ENCODE measurements around the gene CATSPERB.
"Not testable (repeated sequence)": the region's sequence is repeated elsewhere in the genome, so short reads cannot be mapped to it uniquely, and the experiment has no call there.

Gene CATSPERB

DNA sequence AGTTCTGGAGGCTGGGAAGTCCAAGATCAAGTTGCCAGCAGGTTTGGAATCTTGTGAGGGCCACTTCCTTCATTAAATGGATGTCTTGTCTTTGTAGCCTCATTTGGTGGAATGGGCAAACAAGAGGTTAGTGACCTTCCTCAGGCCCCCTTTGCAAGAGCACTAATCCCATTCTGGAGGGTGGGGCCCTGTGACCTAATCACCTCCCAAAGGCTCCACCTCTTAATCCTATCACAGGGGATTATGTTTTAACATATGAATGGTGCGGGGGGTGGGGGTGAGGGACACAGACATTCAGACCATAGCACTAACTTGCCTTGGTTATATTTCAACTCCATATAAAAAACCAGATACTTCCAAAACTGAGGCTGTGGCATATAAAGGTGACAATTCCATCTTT, 161.9 kb downstream of the CATSPERB start:
- H2BK12ac ChIP-seq (ENCODE audit: low read length) = no peak overlapping the region
- no peaks in the 10 kb centered on the region for H3K9me3 ChIP-seq (ENCODE audit: insufficient read depth, low read depth, low read length)
- no peak overlapping the region for H2AK5ac ChIP-seq (ENCODE audit: low read length)
- no peak overlapping the region for H4K8ac ChIP-seq (ENCODE audit: low read depth, low read length)
- H4K12ac ChIP-seq (ENCODE audit: low read depth, low read length) = no peak overlapping the region
- no peak overlapping the region for H3K14ac ChIP-seq (ENCODE audit: low read length)
- no peak overlapping the region for H2AFZ ChIP-seq (ENCODE audit: insufficient read depth, low read length, poor library complexity)
- H4K91ac ChIP-seq (ENCODE audit: low read depth, low read length) = no peak overlapping the region
- H3K4me2 ChIP-seq (ENCODE audit: low read length) = no peak overlapping the region
- H3K79me2 ChIP-seq (ENCODE audit: control insufficient read depth, insufficient read depth, low read length, poor library complexity) = no peaks in the 10 kb centered on the region
- no peaks in the 10 kb centered on the region for H3K36me3 ChIP-seq (ENCODE audit: control insufficient read depth in 1 of 2, insufficient read depth in 2 of 2, low read length in 2 of 2)
- H3K4me3 ChIP-seq (ENCODE audit: low read depth, low read length) = no peak overlapping the region
- no peak overlapping the region for H2BK5ac ChIP-seq (ENCODE audit: low read depth, low read length, poor library complexity)
- no peak overlapping the region for H2BK120ac ChIP-seq (ENCODE audit: insufficient read depth, low read length, poor library complexity)
- H3K79me1 ChIP-seq (ENCODE audit: low read length) = no peaks in the 10 kb centered on the region
- H3K27ac ChIP-seq (ENCODE audit: low read depth, low read length) = no peak overlapping the region
- peaks cover 15% of the 10 kb centered on the region for H3K27me3 ChIP-seq (ENCODE audit: insufficient read depth, low read length)
- no peak overlapping the region for H3K23ac ChIP-seq (ENCODE audit: low read length)
- WGBS (ENCODE audit: extremely low coverage, insufficient coverage, insufficient read length) = no CpG with 5 or more reads among the region's 1 CpG
- H3K9ac ChIP-seq (ENCODE audit: low read length) = no peak overlapping the region
- DNase-seq = no peak
- H3K4me1 ChIP-seq (ENCODE audit: control insufficient read depth in 1 of 2, insufficient read depth in 2 of 2, low read length in 2 of 2) = peaks cover 3 to 10% of the 10 kb centered on the region in 2 experiments
- H3K4ac ChIP-seq (ENCODE audit: low read depth, low read length) = no peak overlapping the region
- H3K18ac ChIP-seq (ENCODE audit: low read length) = no peak overlapping the region

- no peak overlapping the region for H2AFZ ChIP-seq (ENCODE audit: insufficient read depth, low read length, poor library complexity)
- no peak overlapping the region for H4K8ac ChIP-seq (ENCODE audit: low read depth, low read length)
- H3K9me3 ChIP-seq (ENCODE audit: insufficient read depth, low read depth, low read length) = no peaks in the 10 kb centered on the region
- H3K4ac ChIP-seq (ENCODE audit: low read depth, low read length) = no peak overlapping the region
- no peak overlapping the region for H2BK120ac ChIP-seq (ENCODE audit: insufficient read depth, low read length, poor library complexity)
- no peak overlapping the region for H3K4me3 ChIP-seq (ENCODE audit: low read depth, low read length)
- no peak overlapping the region for H3K9ac ChIP-seq (ENCODE audit: low read length)
- peaks cover 3 to 7% of the 10 kb centered on the region in 2 experiments for H3K4me1 ChIP-seq (ENCODE audit: control insufficient read depth in 1 of 2, insufficient read depth in 2 of 2, low read length in 2 of 2)
- no peak overlapping the region for H3K23ac ChIP-seq (ENCODE audit: low read length)
- no peak overlapping the region for H2BK12ac ChIP-seq (ENCODE audit: low read length)
- no peaks in the 10 kb centered on the region for H3K79me1 ChIP-seq (ENCODE audit: low read length)
- H4K12ac ChIP-seq (ENCODE audit: low read depth, low read length) = no peak overlapping the region
- peaks cover 11% of the 10 kb centered on the region for H3K27me3 ChIP-seq (ENCODE audit: insufficient read depth, low read length)
- H3K4me2 ChIP-seq (ENCODE audit: low read length) = no peak overlapping the region
- H3K79me2 ChIP-seq (ENCODE audit: control insufficient read depth, insufficient read depth, low read length, poor library complexity) = no peaks in the 10 kb centered on the region
- H3K36me3 ChIP-seq (ENCODE audit: control insufficient read depth in 1 of 2, insufficient read depth in 2 of 2, low read length in 2 of 2) = no peaks in the 10 kb centered on the region
- no peak overlapping the region for H3K18ac ChIP-seq (ENCODE audit: low read length)
- H4K91ac ChIP-seq (ENCODE audit: low read depth, low read length) = no peak overlapping the region
- H3K27ac ChIP-seq (ENCODE audit: low read depth, low read length) = no peak overlapping the region
- DNase-seq = no peak
- no peak overlapping the region for H2BK5ac ChIP-seq (ENCODE audit: low read depth, low read length, poor library complexity)
- H3K14ac ChIP-seq (ENCODE audit: low read length) = no peak overlapping the region
- H2AK5ac ChIP-seq (ENCODE audit: low read length) = no peak overlapping the region
Observed at GRCh38 chr14:91569301-91569700, 162.6 kb downstream of the CATSPERB start.

GRCh38 chr14:91568626-91569025, 163.3 kb downstream of the CATSPERB start:
- Histone ChIP-seq H3K27ac (ENCODE audit: low read depth, low read length) (no peak overlapping the region), H3K79me2 (ENCODE audit: control insufficient read depth, insufficient read depth, low read length, poor library complexity) (no peaks in the 10 kb centered on the region), H3K4me3 (ENCODE audit: low read depth, low read length) (no peak overlapping the region), H3K4me1 (ENCODE audit: control insufficient read depth in 1 of 2, insufficient read depth in 2 of 2, low read length in 2 of 2) (peaks cover 0 to under 1% of the 10 kb centered on the region in 2 experiments), H4K91ac (ENCODE audit: low read depth, low read length) (no peak overlapping the region), H3K27me3 (ENCODE audit: insufficient read depth, low read length) (peaks cover 5% of the 10 kb centered on the region), H3K4ac (ENCODE audit: low read depth, low read length) (no peak overlapping the region), H3K9ac (ENCODE audit: low read length) (no peak overlapping the region), H3K18ac (ENCODE audit: low read length) (no peak overlapping the region), H3K79me1 (ENCODE audit: low read length) (no peaks in the 10 kb centered on the region), H2BK120ac (ENCODE audit: insufficient read depth, low read length, poor library complexity) (no peak overlapping the region), H4K12ac (ENCODE audit: low read depth, low read length) (no peak overlapping the region), H2BK5ac (ENCODE audit: low read depth, low read length, poor library complexity) (no peak overlapping the region), H3K4me2 (ENCODE audit: low read length) (no peak overlapping the region), H3K23ac (ENCODE audit: low read length) (no peak overlapping the region), H2AFZ (ENCODE audit: insufficient read depth, low read length, poor library complexity) (no peak overlapping the region), H2AK5ac (ENCODE audit: low read length) (no peak overlapping the region), H3K14ac (ENCODE audit: low read length) (no peak overlapping the region), H3K9me3 (ENCODE audit: insufficient read depth, low read depth, low read length) (no peaks in the 10 kb centered on the region), H2BK12ac (ENCODE audit: low read length) (no peak overlapping the region), H4K8ac (ENCODE audit: low read depth, low read length) (no peak overlapping the region), H3K36me3 (ENCODE audit: control insufficient read depth in 1 of 2, insufficient read depth in 2 of 2, low read length in 2 of 2) (no peaks in the 10 kb centered on the region)
- DNase-seq = no peak
- WGBS (ENCODE audit: extremely low coverage, insufficient coverage, insufficient read length) = no CpG with 5 or more reads among the region's 4 CpGs

- H3K14ac ChIP-seq (ENCODE audit: low read length); H2BK5ac ChIP-seq (ENCODE audit: low read depth, low read length, poor library complexity); H3K27ac ChIP-seq (ENCODE audit: low read depth, low read length); DNase-seq; H3K9me3 ChIP-seq (ENCODE audit: insufficient read depth, low read depth, low read length); H3K4ac ChIP-seq (ENCODE audit: low read depth, low read length); H3K9ac ChIP-seq (ENCODE audit: low read length); H3K79me1 ChIP-seq (ENCODE audit: low read length); H3K4me3 ChIP-seq (ENCODE audit: low read depth, low read length); H4K8ac ChIP-seq (ENCODE audit: low read depth, low read length); H2AFZ ChIP-seq (ENCODE audit: insufficient read depth, low read length, poor library complexity); H3K4me2 ChIP-seq (ENCODE audit: low read length); H3K23ac ChIP-seq (ENCODE audit: low read length); H3K18ac ChIP-seq (ENCODE audit: low read length); H3K36me3 ChIP-seq (ENCODE audit: control insufficient read depth in 1 of 2, insufficient read depth in 2 of 2, low read length in 2 of 2); H4K12ac ChIP-seq (ENCODE audit: low read depth, low read length); H3K79me2 ChIP-seq (ENCODE audit: control insufficient read depth, insufficient read depth, low read length, poor library complexity); H2AK5ac ChIP-seq (ENCODE audit: low read length); H2BK12ac ChIP-seq (ENCODE audit: low read length); H3K27me3 ChIP-seq (ENCODE audit: insufficient read depth, low read length); H2BK120ac ChIP-seq (ENCODE audit: insufficient read depth, low read length, poor library complexity); H4K91ac ChIP-seq (ENCODE audit: low read depth, low read length); H3K4me1 ChIP-seq (ENCODE audit: control insufficient read depth in 1 of 2, insufficient read depth in 2 of 2, low read length in 2 of 2): not testable (repeated sequence)
- no CpG with 5 or more reads among the region's 4 CpGs for whole genome bisulfite sequencing (ENCODE audit: extremely low coverage, insufficient coverage, insufficient read length)
Observed at GRCh38 chr14:91567827-91568226, 164.1 kb downstream of the CATSPERB start.
